ENCODE measurements around the gene FKBP14. TPM values are rescaled to one million over a fixed set of nuclear protein-coding genes. Genes with fewer than 3 reads are reported as not detected.

Gene FKBP14
- total RNA-seq, 2 experiments from 2014 or later, result 7.2 to 8.3 TPM

DNA sequence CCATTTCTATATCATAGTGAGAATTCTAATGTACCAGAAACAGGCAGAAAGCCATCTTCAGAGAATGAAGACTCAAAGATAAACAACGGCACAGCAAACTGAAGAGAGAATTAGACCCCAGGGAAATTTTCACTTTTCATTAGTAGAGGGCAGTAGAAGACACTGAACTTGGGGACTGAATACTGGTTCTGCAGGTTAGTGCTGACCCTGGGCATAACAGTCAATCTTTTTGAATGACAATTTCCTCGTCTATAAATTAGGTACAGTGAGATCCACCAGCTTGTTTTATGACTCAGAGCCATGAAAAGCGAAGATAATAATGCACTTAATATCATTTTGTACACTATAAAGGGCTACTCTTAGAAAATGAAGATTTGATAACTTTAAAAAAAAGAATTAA, 13.7 kb downstream of the FKBP14 start:
- ATAC-seq (no peak), DNase-seq (no peak)
- Mint-ChIP-seq H3K4me1 (no peaks in the 10 kb centered on the region), H3K27ac (no peak overlapping the region), H3K4me3 (no peak overlapping the region), H3K36me3 (ENCODE audit: low read depth) (peaks cover 5% of the 10 kb centered on the region), H3K9me3 (ENCODE audit: low read depth) (no peaks in the 10 kb centered on the region), H3K27me3 (no peaks in the 10 kb centered on the region)
- intact Hi-C loops (cut with DNase I, micrococcal nuclease), result no loop called here
- ChIA-PET POLR2A (no interaction called here), CTCF (interaction anchor here (1.0 to 1.9 kb wide), 2 partner anchors 28 to 48 kb away, joined by 4 to 5 read pairs; no protein-coding TSS in a partner anchor)

DNA sequence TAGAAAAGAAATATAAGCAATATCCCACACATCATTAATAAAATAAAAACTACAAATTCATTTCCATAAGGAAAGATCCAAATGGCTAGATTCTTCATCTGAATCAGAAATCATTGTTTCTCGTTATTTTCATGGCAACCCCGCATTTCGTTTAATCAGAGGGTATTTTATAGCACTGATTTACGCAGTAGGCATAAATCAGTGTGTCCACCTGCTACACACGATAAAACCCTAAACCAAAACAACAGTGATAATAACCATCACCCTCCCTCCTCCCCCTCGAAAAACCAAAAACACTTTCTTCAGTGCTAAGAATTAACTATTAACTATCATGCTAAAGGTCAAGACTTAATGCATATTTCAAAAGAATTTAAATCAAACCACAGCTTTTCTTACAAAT, 16.5 kb downstream of the FKBP14 start:
- CTCF ChIA-PET, result interaction anchor here (0.6 kb wide), 1 partner anchor 58 kb away, joined by 3 read pairs; no protein-coding TSS in a partner anchor
- Mint-ChIP-seq H3K27me3 (no peaks in the 10 kb centered on the region), H3K4me3 (no peak overlapping the region), H3K36me3 (ENCODE audit: low read depth) (peaks cover 2% of the 10 kb centered on the region), H3K9me3 (ENCODE audit: low read depth) (no peaks in the 10 kb centered on the region), H3K4me1 (no peaks in the 10 kb centered on the region), H3K27ac (no peak overlapping the region)
- ATAC-seq, result no peak
- intact Hi-C loops (cut with DNase I, micrococcal nuclease), result no loop called here
- no peak for DNase-seq
- POLR2A ChIA-PET, result no interaction called here

- no peak for DNase-seq
- no peak overlapping the region for H3K27ac Mint-ChIP-seq
- no peaks in the 10 kb centered on the region for H3K36me3 Mint-ChIP-seq (ENCODE audit: low read depth)
- no peak for ATAC-seq
- no peaks in the 10 kb centered on the region for H3K4me1 Mint-ChIP-seq
- ChIA-PET POLR2A (no interaction called here), CTCF (interaction anchor here (1.3 kb wide), 1 partner anchor 20 kb away, joined by 3 read pairs; no protein-coding TSS in a partner anchor)
- peaks cover 4% of the 10 kb centered on the region for H3K27me3 Mint-ChIP-seq
- H3K9me3 Mint-ChIP-seq (ENCODE audit: low read depth), result no peaks in the 10 kb centered on the region
- H3K4me3 Mint-ChIP-seq, result no peak overlapping the region
- intact Hi-C loops (cut with DNase I, micrococcal nuclease), result no loop called here
Observed at GRCh38 chr7:30005464-30005863, 21.0 kb downstream of the FKBP14 start.

GRCh38 chr7:30003098-30003497, 23.4 kb downstream of the FKBP14 start:
- no peak for ATAC-seq
- no peaks in the 10 kb centered on the region for H3K4me1 Mint-ChIP-seq
- no peak overlapping the region for H3K27ac Mint-ChIP-seq
- H3K36me3 Mint-ChIP-seq (ENCODE audit: low read depth), result no peaks in the 10 kb centered on the region
- no peaks in the 10 kb centered on the region for H3K9me3 Mint-ChIP-seq (ENCODE audit: low read depth)
- ChIA-PET CTCF (interaction anchor here (0.5 to 1.9 kb wide), 3 partner anchors 22 to 546 kb away, joined by 3 to 4 read pairs (median 3); no protein-coding TSS in a partner anchor), POLR2A (no interaction called here)
- intact Hi-C loops (cut with DNase I, micrococcal nuclease), result no loop called here
- peaks cover 15% of the 10 kb centered on the region for H3K27me3 Mint-ChIP-seq
- H3K4me3 Mint-ChIP-seq, result no peak overlapping the region
- DNase-seq, result no peak

DNA sequence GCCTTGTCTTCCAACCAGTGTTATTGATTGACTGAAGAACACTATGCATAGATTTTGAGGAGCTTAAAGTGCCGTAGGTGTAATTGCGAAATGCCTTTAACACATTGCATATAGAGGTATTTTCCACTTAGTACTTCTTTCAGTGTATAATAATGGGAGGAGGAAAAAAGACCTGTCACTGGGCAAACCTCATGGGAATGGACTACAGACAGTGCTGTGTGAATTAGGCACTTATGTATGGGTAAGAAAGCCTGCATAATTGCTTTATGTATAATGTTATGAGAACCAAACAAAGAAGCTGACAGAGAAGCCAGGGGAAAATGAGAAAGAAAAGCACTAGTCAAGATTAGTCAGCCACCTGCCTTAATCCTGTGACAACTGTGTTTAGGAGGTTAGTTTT, 24.5 kb downstream of the FKBP14 start:
- ChIA-PET POLR2A (no interaction called here), CTCF (no interaction called here)
- Mint-ChIP-seq H3K36me3 (ENCODE audit: low read depth) (no peaks in the 10 kb centered on the region), H3K9me3 (ENCODE audit: low read depth) (peaks cover 3% of the 10 kb centered on the region), H3K27ac (no peak overlapping the region), H3K4me1 (no peaks in the 10 kb centered on the region), H3K27me3 (peaks cover 18% of the 10 kb centered on the region), H3K4me3 (no peak overlapping the region)
- ATAC-seq (no peak), DNase-seq (no peak)
- intact Hi-C loops (cut with DNase I, micrococcal nuclease), result no loop called here

DNA sequence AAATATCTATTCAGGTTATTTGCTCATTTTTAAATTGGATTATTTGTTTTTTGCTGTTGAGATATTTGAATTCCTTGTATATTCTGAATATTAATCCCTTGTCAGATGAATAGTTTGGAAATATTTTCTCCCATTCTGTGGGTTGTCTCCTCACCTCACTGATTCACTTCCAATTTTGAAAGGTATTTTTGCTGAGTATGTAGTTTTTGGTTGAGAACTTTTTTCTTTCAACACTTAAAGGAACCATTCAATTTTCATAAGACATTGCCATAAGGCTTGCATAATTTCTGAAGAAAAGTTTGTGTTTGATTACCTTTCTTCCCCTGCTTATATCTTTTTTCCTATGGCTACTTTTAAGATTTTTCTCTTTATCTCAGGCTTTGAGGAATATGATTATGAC, 28.0 kb downstream of the FKBP14 start:
- ChIA-PET CTCF (no interaction called here), POLR2A (no interaction called here)
- no peak overlapping the region for H3K4me3 Mint-ChIP-seq
- DNase-seq (no peak), ATAC-seq (no peak)
- peaks cover 22% of the 10 kb centered on the region for H3K27me3 Mint-ChIP-seq
- no peak overlapping the region for H3K27ac Mint-ChIP-seq
- no peaks in the 10 kb centered on the region for H3K36me3 Mint-ChIP-seq (ENCODE audit: low read depth)
- H3K4me1 Mint-ChIP-seq, result no peaks in the 10 kb centered on the region
- intact Hi-C loops (cut with DNase I, micrococcal nuclease), result no loop called here
- peaks cover 9% of the 10 kb centered on the region for H3K9me3 Mint-ChIP-seq (ENCODE audit: low read depth)

DNA sequence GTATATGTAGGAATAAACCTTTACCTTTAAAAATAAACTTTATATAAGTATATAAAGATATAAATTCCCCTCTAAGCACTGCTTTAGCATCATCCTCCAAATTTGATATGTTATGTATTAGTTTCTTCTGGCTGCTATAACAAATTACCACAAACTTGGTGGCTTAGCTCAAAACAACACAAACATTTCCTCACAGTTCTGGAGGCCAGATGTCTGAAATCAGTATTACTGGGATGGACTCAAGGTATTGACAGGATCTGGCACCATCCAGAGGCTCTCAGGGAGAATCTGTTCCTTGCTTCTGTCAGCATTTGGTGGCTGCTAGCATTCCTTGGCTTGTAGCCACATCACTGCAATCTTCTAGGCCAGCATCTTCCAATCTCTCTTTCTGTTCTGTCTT, 30.2 kb downstream of the FKBP14 start:
- CTCF ChIA-PET, result no interaction called here
- no peak overlapping the region for H3K4me3 Mint-ChIP-seq
- peaks cover 29% of the 10 kb centered on the region for H3K27me3 Mint-ChIP-seq
- intact Hi-C loops (cut with DNase I, micrococcal nuclease), result no loop called here
- DNase-seq (no peak), ATAC-seq (no peak)
- H3K4me1 Mint-ChIP-seq, result no peaks in the 10 kb centered on the region
- no peaks in the 10 kb centered on the region for H3K36me3 Mint-ChIP-seq (ENCODE audit: low read depth)
- no peak overlapping the region for H3K27ac Mint-ChIP-seq
- peaks cover 14% of the 10 kb centered on the region for H3K9me3 Mint-ChIP-seq (ENCODE audit: low read depth)
- POLR2A ChIA-PET, result no interaction called here

DNA sequence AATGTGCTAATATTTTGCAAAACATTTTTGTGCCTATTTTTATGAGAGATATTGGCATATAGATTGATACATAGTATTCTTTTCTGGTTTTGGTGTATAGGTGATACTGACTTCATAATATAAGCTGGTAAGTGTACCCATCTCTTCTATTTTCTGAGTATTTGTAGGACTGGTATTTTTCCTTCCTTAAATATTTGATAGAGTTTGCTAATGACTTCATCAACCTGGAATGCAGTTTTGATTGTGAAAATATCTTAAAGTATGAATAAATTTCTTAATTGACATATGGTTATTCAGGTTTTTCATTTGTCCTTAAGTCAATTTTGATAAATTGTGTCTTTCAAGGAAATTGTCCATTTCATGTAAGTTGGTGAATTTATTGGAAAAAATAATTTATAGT, 30.9 kb downstream of the FKBP14 start:
- Mint-ChIP-seq H3K36me3 (ENCODE audit: low read depth) (no peaks in the 10 kb centered on the region), H3K27ac (no peak overlapping the region), H3K4me3 (no peak overlapping the region), H3K4me1 (no peaks in the 10 kb centered on the region), H3K9me3 (ENCODE audit: low read depth) (peaks cover 14% of the 10 kb centered on the region), H3K27me3 (peaks cover 31% of the 10 kb centered on the region)
- intact Hi-C loops (cut with DNase I, micrococcal nuclease), result no loop called here
- ChIA-PET POLR2A (no interaction called here), CTCF (no interaction called here)
- ATAC-seq (no peak), DNase-seq (no peak)

DNA sequence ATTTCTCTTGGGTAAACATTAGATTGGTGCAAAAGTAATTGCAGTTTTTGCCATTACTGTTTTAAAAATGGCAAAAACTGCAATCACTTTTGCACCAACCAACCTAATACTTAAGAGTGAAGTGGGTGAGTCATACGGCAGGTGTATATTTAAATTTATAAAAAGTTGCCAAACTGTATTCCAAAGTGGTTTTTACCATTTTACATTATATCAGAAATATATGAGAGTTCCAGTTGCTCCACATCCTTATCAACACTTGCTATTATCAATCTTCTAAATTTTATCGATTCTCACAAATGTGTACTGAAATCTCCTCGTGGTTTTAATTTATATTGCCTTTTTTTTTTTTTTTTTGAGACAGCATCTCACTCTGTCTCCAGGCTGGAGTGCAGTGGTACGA, 33.4 kb downstream of the FKBP14 start:
- Mint-ChIP-seq H3K36me3 (ENCODE audit: low read depth) (no peaks in the 10 kb centered on the region), H3K27ac (no peak overlapping the region), H3K4me1 (peaks cover 6% of the 10 kb centered on the region), H3K9me3 (ENCODE audit: low read depth) (peaks cover 14% of the 10 kb centered on the region), H3K4me3 (no peak overlapping the region), H3K27me3 (peaks cover 34% of the 10 kb centered on the region)
- intact Hi-C loops (cut with DNase I, micrococcal nuclease), result no loop called here
- ATAC-seq (no peak), DNase-seq (no peak)
- ChIA-PET POLR2A (no interaction called here), CTCF (interaction anchor here (1.8 kb wide), 1 partner anchor 36 kb away, joined by 3 read pairs; no protein-coding TSS in a partner anchor)

GRCh38 chr7:29991937-29992336, 34.6 kb downstream of the FKBP14 start:
- DNase-seq (no peak), ATAC-seq (no peak)
- no peak overlapping the region for H3K4me3 Mint-ChIP-seq
- no peaks in the 10 kb centered on the region for H3K36me3 Mint-ChIP-seq (ENCODE audit: low read depth)
- CTCF ChIA-PET, result interaction anchor here (1.8 kb wide), 1 partner anchor 37 kb away, joined by 3 read pairs; no protein-coding TSS in a partner anchor
- POLR2A ChIA-PET, result no interaction called here
- intact Hi-C loops (cut with DNase I, micrococcal nuclease), result no loop called here
- H3K9me3 Mint-ChIP-seq (ENCODE audit: low read depth), result peaks cover 11% of the 10 kb centered on the region
- peaks cover 10% of the 10 kb centered on the region for H3K4me1 Mint-ChIP-seq
- H3K27ac Mint-ChIP-seq, result no peak overlapping the region
- peaks cover 38% of the 10 kb centered on the region for H3K27me3 Mint-ChIP-seq

- peaks cover 4% of the 10 kb centered on the region for H3K9me3 Mint-ChIP-seq (ENCODE audit: low read depth)
- peaks cover 10% of the 10 kb centered on the region for H3K4me1 Mint-ChIP-seq
- ATAC-seq (no peak), DNase-seq (no peak)
- H3K4me3 Mint-ChIP-seq, result no peak overlapping the region
- ChIA-PET POLR2A (no interaction called here), CTCF (no interaction called here)
- intact Hi-C loops (cut with DNase I, micrococcal nuclease), result no loop called here
- no peak overlapping the region for H3K27ac Mint-ChIP-seq
- H3K27me3 Mint-ChIP-seq, result peaks cover 34% of the 10 kb centered on the region
- H3K36me3 Mint-ChIP-seq (ENCODE audit: low read depth), result no peaks in the 10 kb centered on the region
Observed at GRCh38 chr7:29990931-29991330, 35.6 kb downstream of the FKBP14 start.

DNA sequence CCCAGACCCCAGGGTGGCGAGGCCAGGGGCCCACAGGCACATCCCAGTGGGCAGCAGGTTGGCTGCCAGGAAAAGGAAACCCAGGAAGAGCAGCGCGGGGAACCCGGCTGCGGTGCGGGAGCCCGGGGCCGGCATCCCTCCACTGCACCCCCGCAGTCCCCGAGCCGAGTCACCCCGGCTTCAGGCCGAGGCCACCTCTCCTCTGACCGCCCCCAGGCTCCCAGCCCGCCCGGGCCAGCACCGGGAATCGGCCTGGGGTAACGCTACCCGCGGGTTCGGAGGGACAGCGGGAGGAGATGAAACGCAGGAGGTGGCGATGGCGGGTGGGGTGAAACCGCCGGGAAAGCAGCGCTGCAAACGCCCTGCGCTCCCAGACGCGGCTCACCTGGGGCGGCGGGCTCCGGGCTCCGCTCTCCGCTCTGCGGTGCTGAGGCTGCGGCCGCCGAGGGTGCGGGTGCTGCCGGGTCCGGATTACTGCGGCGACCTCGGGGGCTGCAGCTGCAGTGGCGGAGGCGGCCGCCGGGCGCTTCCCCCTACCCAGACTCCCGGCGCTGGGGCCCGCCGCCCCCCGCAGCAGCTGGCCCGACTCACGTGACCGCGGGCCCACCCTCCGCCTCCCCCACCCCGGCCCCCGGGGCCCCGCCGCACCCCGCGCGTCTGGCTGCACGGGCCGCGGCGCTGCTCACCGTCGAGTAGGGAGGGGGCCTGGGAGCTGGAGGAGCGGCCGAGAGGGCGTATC, 37.1 kb downstream of the FKBP14 start, which contains the start of gene SCRN1:
SCRN1 (minus strand) TSS at position 545 of the 739 bp plus-strand sequence. CDS start 20,734 bp downstream, outside the sequence.
- ATAC-seq (peak; percentile 45), DNase-seq (peak; percentile 45)
- Mint-ChIP-seq H3K27ac (peak within 1 kb of the TSS; percentile 26), H3K36me3 (ENCODE audit: low read depth) (no peaks in the 10 kb centered on the region), H3K9me3 (ENCODE audit: low read depth) (peaks cover 4% of the 10 kb centered on the region), H3K27me3 (peaks cover 38% of the 10 kb centered on the region), H3K4me3 (peak within 1 kb of the TSS; percentile 67), H3K4me1 (peaks cover 10% of the 10 kb centered on the region)
- ChIA-PET POLR2A (no interaction called here), CTCF (no interaction called here)
- intact Hi-C loops (cut with DNase I, micrococcal nuclease), result loop anchor here in 1 of 2 experiments (2.0 kb wide), 1 partner anchor 39 kb away; the partner anchor contains the start of gene PLEKHA8

Data from activated CD4-positive, alpha-beta T cell treated with anti-CD3 and anti-CD28 coated beads for 36 hours (primary cell).